DMS53 (cell line): Measurements from ENCODE around the gene BEX3.
"Not testable (repeated sequence)": the region's sequence is repeated elsewhere in the genome, so short reads cannot be mapped to it uniquely, and the experiment has no call there.

Experiments
- DNase-seq: peaks from one replicate; lab custom pipeline; 2025; lab: John Stamatoyannopoulos, UW

Gene BEX3

GRCh38 chrX:103376118-103376978 lies at the start of gene BEX3:
Gene BEX3, plus strand, starts transcription at chrX:103376538. Its CDS starts 984 bp downstream, at chrX:103377522.
- DNase-seq = peak; percentile 70

GRCh38 chrX:103329991-103330390 lies 46.3 kb upstream of the BEX3 start, which contains the start of gene TCEAL7:
Gene TCEAL7, plus strand, starts transcription at chrX:103330239. Its CDS starts 1,165 bp downstream, at chrX:103331404.
- DNase-seq = no peak

- no peak for DNase-seq
Measured at GRCh38 chrX:103330681-103331288, 45.6 kb upstream of the BEX3 start.

GRCh38 chrX:103338663-103339062 lies 37.7 kb upstream of the BEX3 start:
- DNase-seq = no peak

- peak; percentile 58 for DNase-seq
Measured at GRCh38 chrX:103343105-103343504, 33.2 kb upstream of the BEX3 start.

GRCh38 chrX:103344606-103345005 lies 31.7 kb upstream of the BEX3 start:
- no peak for DNase-seq

GRCh38 chrX:103347682-103348397 lies 28.5 kb upstream of the BEX3 start:
- DNase-seq = no peak

- DNase-seq = peak; percentile 76
Measured at GRCh38 chrX:103356130-103356798, 20.1 kb upstream of the BEX3 start, which contains the start of gene TCEAL9. Gene TCEAL9, plus strand, starts transcription at chrX:103356506. Its CDS starts 1,179 bp downstream, at chrX:103357685.

- peak; percentile 31 for DNase-seq
Measured at GRCh38 chrX:103356858-103357257, 19.5 kb upstream of the BEX3 start.

GRCh38 chrX:103357871-103358270 lies 18.5 kb upstream of the BEX3 start:
- no peak for DNase-seq

- not testable (repeated sequence) for DNase-seq
Measured at GRCh38 chrX:103359605-103360004, 16.7 kb upstream of the BEX3 start.

GRCh38 chrX:103360092-103360491 lies 16.2 kb upstream of the BEX3 start:
- no peak for DNase-seq

- DNase-seq = no peak
Measured at GRCh38 chrX:103360916-103361315, 15.4 kb upstream of the BEX3 start.

- DNase-seq = no peak
Measured at GRCh38 chrX:103361798-103362197, 14.5 kb upstream of the BEX3 start.

- no peak for DNase-seq
Measured at GRCh38 chrX:103362474-103362873, 13.9 kb upstream of the BEX3 start.

- DNase-seq = no peak
Measured at GRCh38 chrX:103363046-103363445, 13.3 kb upstream of the BEX3 start.

GRCh38 chrX:103367502-103367901 lies 8.8 kb upstream of the BEX3 start:
- DNase-seq = no peak

GRCh38 chrX:103369479-103369878 lies 6.9 kb upstream of the BEX3 start:
- DNase-seq = no peak

GRCh38 chrX:103372886-103373285 lies 3.5 kb upstream of the BEX3 start:
- DNase-seq = no peak

GRCh38 chrX:103373581-103373980 lies 2.8 kb upstream of the BEX3 start:
- peak; percentile 1 for DNase-seq

GRCh38 chrX:103376979-103377324 lies 614 bp downstream of the BEX3 start:
- DNase-seq = peak; percentile 53

GRCh38 chrX:103378990-103379389 lies 2.7 kb downstream of the BEX3 start:
- DNase-seq = no peak
